HL-60/S4 (cell line): Measurements from ENCODE around the gene C11orf21.

Experiments
- in situ Hi-C: fragments of 300-500 bp; cut with MboI; formaldehyde crosslinking; loops from 2 replicates; pipeline ENCODE4 v1.14.3; 2022; ENCODE audit warnings: low sequenced_read_pairs

The C11orf21 gene

GRCh38 chr11:2262301-2263070 lies 39.2 kb downstream of the C11orf21 start:
- in situ Hi-C loops, result no loop called here

GRCh38 chr11:2261436-2262230 lies 40.1 kb downstream of the C11orf21 start:
- in situ Hi-C loops, result no loop called here

GRCh38 chr11:2260491-2261364 lies 41.0 kb downstream of the C11orf21 start:
- in situ Hi-C loops, result no loop called here

- in situ Hi-C loops, result no loop called here
Measured at GRCh38 chr11:2259897-2260451, 41.7 kb downstream of the C11orf21 start.

- in situ Hi-C loops, result no loop called here
Measured at GRCh38 chr11:2259466-2259830, 42.3 kb downstream of the C11orf21 start.

GRCh38 chr11:2258501-2259465 lies 42.9 kb downstream of the C11orf21 start:
- in situ Hi-C loops, result no loop called here

GRCh38 chr11:2256951-2257700 lies 44.6 kb downstream of the C11orf21 start:
- in situ Hi-C loops, result no loop called here

GRCh38 chr11:2256293-2256913 lies 45.3 kb downstream of the C11orf21 start:
- in situ Hi-C loops, result no loop called here

- in situ Hi-C loops, result no loop called here
Measured at GRCh38 chr11:2252018-2252417, 49.7 kb downstream of the C11orf21 start.

GRCh38 chr11:2251138-2251537 lies 50.6 kb downstream of the C11orf21 start:
- in situ Hi-C loops, result no loop called here

- in situ Hi-C loops, result no loop called here
Measured at GRCh38 chr11:2250485-2250884, 51.2 kb downstream of the C11orf21 start.

- in situ Hi-C loops, result no loop called here
Measured at GRCh38 chr11:2250041-2250440, 51.7 kb downstream of the C11orf21 start.

- in situ Hi-C loops, result no loop called here
Measured at GRCh38 chr11:2249189-2249916, 52.4 kb downstream of the C11orf21 start.

GRCh38 chr11:2248762-2249161 lies 53.0 kb downstream of the C11orf21 start:
- in situ Hi-C loops, result no loop called here

GRCh38 chr11:2248242-2248641 lies 53.5 kb downstream of the C11orf21 start:
- in situ Hi-C loops, result no loop called here

- in situ Hi-C loops, result no loop called here
Measured at GRCh38 chr11:2247496-2247895, 54.2 kb downstream of the C11orf21 start.
